Daoy (cell line): Measurements from ENCODE around the gene ARFGEF2. TPM values are rescaled to one million over a fixed set of nuclear protein-coding genes. Genes with fewer than 3 reads are reported as not detected.
"Not testable (repeated sequence)": the region's sequence is repeated elsewhere in the genome, so short reads cannot be mapped to it uniquely, and the experiment has no call there.

ENCODE experiments used
- DNase-seq: peaks from one replicate; pipeline ENCODE4 v3.0.0-alpha.2; 2015; ENCODE audit warnings: low read depth
- total RNA-seq: library from RNA; depleted of rRNA; stranded (reverse); fragments of >200 nt; shearing (Covaris generic); gene quantifications from 2 replicates; pipeline ENCODE4 v1.2.3, GENCODE V29; 2014

ARFGEF2 gene
- total RNA-seq, 1 experiment from 2014 or later: 22.6 TPM

DNA sequence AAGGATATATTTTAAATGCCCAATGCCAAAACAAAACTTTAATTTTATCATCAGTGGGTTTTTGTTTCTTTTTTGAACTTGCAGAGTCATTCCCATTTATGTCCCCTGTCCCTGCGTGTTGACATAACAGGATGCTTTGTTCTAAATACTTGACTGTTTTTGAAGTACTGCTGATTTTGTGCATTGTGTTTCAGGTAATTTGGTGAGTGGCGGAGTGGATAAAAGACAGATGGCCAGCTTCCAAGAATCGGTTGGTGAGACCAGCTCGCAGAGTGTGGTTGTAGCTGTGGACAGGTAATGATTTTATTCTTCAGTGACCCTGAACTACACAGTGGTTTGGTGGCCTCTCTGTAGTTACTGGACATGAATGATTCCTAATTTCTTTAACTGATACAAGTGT lies 74.1 kb downstream of the ARFGEF2 start:
- DNase-seq: no peak

DNA sequence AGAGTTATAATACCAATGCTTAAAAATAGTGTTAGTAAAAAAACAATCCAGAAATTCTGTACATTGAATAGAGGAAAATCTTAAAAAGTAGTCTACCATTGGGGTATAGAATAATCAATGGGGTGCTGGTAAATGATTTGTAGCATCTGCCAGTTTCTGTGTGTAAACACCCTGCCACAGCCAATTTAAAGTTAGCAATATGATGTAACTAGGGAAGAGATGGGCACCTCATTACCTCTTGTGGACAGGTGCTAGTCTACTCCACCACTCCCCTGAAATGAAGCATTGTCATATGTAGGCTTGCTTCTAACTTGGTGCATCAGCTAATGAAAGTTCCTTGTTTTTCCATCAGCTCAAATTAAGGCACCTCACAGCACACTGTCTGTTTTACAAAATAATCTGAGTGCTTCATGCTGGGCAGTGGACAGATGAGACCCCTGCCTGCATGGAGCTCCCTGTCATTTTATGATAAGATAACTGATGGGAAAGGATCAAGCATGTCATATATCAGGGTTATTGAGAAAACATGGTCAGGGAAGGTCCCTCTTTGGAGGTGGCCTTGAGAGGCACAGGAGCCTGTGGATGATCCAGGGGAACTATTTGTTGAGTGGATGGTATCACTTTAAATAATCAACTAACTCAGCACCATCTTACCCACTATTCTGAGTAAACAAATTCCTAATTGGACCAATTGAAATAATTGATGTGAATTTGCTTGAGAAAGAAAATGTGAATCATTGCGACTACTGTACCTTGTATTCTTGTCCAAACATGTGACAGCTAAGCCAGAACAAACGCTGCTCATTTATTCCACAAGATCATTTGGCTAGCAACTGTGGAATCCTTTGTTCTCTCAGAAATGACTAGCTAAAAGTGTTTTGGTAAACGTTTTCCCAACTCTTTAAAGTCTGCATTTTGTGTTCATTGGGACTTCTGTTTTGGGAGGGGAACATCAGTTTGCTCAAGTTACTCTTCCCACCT lies 78.7 kb downstream of the ARFGEF2 start:
- DNase-seq: no peak

DNA sequence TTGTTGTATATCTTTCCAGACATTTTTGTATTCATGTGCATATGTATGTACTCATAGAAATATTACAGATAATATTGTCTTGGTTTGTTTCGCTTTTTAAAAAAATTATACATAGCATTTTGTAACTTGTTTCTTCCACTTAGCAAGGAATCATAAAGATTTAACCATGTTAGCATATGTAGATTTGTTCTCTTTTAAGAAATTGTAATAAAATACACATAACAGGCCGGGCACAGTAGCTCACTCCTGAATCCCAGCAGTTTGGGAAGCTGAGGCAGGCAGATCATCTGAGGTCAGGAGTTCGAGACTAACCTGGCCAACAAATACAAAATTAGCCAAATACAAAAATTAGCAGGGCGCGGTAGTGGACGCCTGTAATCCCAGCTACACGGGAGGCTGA lies 80.2 kb downstream of the ARFGEF2 start:
- DNase-seq: no peak

DNA sequence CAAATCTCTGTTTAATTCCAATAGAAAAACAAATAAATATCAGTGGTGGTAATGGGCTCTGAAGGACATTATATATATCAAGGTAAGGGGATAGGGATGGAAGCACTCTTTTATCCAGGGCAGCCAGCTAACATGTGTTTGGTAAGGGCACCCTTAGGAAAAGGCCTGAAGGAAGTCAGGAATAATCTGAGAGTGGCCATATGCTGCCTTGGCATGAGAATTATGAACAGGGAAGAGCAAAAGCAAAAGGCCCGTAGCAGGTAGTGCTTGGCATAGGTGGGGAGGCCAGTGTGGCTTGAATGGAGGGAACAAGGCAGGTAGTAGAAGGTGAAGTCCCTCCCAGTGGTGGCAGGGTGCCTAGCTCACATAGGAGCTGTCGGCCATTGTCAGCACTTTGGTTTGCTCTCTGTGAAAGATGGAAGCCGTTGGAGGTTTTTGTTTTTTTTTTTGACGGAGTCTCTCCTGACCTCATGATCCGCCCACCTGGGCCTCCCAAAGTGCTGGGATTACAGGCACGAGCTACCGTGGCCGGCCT lies 85.0 kb downstream of the ARFGEF2 start:
- no peak for DNase-seq

DNA sequence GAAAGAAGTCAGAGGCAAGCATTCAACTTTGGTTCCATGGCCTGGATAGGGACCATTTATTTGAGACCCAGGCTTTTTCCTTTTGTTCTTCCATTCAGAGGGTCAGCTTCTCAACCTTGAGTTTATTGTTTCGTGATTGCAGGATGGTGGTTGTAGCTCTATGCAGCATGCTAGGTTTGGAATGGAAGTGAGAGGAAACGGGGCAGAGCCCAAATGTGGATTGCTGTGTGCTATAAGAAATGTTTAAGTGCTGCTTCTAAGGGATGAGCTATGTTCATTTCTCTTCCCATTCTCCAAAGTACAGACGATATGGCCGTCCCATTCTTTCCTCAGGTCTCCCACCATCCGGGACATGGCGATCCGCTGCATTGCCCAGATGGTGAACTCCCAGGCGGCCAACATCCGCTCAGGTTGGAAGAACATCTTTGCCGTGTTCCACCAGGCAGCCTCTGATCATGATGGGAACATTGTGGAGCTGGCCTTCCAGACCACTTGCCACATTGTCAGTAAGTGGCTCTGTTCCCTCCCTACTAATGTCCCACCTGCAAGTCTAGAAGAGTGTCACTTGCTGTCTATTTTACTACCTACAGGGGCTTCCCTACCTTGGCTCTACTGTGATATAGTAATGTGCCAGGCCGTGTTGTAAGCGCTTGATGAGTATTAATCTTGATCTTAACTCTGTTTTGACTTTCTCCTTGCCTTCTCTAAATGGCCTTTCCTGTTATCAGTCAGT lies 88.6 kb downstream of the ARFGEF2 start:
- no peak for DNase-seq

DNA sequence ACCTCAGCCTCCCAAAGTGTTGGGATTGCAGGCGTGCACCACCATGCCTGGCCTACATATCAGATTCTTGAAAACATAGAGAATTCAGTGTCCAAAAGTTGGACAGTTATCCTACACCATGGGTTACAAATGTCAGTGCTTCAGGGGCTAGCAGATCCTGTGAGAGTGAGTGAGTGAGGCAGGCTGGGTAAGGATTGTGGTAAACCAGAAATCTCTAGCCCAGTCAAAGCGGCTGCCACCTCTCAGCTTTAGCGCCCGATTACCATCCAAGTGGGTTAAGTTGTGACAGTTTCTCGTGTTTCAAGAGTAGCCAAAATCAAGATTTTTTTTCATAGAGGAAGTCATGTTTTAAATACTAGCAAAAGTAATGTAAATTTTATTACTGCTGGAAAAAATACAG lies 102.7 kb downstream of the ARFGEF2 start:
- DNase-seq: no peak

DNA sequence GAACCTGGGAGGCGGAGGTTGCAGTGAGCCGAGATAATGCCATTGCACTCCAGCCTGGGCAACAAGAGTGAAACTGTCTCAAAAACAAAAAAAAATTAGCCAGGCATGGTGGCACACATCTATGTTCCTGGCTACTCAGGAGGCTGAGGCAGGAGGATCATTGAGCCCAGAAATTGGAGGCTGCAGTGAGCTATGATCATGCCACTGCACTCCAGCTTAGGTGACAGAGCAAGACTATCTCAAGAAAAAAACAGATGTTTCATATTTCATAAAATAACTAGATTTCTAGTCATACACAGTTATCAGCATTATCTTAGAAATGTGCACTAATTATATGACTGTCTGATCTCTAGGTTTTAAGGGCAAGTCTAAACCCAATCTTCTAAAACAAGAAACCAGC lies 106.7 kb downstream of the ARFGEF2 start:
- not testable (repeated sequence) for DNase-seq

DNA sequence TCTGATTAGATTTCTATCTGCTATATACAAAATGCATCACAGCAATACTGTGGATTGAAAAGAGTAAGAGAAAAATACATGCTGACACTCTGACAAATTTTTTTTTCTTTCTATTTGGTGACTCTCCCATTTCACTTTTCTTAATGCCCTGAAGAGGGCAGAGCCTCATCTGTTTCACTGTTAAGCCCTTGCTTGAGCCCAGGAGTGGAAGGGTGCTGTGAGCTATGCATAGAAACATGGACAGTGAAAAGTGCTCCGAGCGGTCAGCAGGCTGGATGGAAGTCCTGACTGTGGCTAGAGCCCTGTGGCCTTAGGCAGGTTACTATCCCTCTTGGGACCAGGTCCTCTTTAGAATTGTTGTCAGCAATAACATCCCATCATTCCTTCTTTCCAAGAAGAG lies 107.2 kb downstream of the ARFGEF2 start:
- DNase-seq: no peak

DNA sequence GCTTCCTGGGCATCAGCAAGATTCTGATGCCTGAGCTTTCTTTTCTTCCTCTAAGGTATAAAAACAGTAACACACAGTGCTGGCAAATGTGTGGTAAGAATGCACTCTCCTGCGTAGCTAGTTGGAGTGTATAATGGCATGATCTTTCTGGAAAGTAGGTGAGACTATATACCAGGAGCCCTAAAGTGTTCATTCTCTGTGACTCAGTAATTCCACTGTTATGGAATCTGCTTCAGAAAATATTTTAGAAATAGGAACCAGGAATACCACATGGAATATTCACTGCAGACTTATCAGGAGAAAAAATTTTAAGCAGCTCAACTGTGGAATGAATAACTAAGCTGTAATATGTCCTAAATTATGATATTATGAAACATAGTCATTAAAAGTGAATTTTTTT lies 107.7 kb downstream of the ARFGEF2 start:
- DNase-seq: no peak

DNA sequence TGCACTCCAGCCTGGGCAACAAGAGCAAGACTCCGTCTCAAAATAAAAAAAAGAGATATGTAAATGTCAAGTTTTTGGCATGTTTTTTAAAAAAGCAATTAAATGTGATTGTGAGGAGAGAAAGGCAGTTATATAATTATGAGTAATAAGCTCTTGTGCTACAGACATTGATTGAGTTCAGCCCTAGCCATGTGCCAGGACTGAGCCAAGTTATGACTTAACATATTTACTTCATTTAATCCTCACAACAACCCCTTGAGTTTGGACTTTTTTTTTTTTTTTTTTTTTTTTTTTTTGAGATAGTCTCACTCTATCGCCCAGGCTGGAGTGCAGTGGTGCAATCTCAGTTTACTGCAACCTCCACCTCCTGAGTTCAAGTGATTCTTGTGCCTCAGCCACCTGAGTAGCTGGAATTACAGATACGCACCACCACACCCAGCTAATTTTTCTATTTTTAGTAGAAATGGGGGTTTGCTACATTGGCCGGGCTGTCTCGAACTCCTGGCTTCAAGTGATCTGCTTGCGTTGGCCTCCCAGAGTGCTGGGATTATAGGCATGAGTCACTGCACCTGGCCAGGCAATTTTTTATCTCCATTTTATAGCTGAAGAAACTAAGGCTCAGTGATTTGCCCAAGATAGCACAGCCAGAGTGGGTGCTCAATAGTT lies 109.6 kb downstream of the ARFGEF2 start:
- no peak for DNase-seq

DNA sequence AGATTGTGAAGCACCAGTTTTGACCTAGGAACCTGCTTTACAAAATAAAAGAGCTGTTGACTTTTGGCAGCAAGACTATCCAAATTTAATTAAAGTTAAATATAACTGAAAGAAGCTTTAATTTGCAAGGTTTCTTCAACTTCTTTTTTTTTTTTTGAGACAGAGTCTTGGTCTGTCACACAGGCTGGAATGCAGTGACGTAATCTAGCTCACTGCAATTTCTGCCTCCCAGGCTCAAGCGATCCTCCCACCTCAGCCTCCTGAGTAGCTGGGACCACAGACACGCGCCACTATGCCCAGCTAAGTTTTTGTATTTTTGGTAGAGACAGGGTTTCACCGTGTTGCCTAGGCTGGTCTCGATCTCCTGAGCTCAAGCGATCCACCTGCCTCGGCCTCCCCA lies 110.9 kb downstream of the ARFGEF2 start:
- no peak for DNase-seq

DNA sequence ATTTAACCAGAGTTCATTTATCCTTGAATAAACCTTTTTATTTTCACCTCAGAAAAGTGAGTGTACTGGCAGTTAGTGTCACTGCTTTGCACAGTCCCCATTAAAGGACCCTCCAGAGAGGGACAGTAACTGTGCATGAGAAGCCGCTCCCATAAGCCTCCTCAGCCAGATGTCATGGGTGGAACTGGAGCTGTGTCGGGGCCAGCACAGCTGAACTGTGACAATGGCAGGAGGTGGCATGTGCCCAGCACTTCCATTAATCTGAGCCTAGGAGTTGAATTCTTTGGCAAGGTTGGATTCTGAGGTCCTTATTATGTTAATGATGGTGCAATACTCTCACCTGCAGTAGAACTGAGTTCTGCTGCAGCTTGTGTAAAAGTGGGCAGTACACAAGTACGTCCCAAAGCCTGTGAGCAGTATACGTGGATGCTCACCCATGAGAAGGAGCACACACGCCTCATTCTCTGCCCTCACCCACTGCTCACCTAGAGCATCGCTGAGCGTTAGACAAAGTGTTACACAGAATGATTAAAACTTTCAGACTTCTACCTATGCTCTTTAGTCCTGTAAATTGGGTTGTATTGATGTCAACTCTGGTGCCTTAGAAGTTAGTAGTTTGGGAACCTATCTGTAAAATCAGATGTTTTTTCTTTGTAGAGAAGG lies 112.7 kb downstream of the ARFGEF2 start:
- DNase-seq: no peak

DNA sequence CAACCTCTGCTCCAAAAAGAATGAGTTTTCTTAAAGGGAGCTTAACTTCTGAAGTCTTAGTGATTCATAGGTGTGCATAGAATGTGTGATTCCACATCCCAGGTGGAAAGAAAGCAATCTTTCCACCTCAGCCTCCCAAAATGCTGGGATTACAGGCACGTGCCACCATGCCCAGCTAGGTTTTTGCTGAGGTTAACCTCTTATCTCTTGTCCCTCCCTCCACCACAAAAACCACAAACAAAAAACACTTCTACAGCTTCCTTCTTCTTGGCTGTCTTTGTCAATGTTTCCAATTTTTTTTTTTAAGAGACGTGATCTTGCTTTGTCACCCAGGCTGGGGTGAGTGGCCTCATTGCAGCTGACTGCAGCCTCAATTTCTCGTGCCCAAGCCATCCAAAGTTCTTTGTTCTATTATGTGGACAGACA lies 116.5 kb downstream of the ARFGEF2 start:
- DNase-seq: no peak

DNA sequence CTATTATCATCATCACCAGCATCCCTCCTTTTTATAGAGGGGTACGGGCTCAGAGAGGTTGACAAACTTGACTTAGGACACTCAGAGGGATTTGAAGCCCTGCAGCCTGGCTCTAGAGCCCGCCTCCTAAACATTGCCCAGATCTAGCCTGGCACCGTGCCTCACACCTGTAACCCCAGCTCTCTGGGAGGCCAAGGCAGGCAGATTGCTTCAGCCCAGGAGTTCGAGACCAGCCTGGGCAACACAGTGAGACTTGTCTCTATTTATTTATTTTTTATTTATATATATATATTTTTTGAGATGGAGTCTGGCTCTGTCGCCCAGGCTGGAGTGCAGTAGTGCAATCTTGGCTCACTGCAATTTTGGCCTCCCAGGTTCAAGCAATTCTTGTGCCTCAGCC lies 118.3 kb downstream of the ARFGEF2 start:
- no peak for DNase-seq

DNA sequence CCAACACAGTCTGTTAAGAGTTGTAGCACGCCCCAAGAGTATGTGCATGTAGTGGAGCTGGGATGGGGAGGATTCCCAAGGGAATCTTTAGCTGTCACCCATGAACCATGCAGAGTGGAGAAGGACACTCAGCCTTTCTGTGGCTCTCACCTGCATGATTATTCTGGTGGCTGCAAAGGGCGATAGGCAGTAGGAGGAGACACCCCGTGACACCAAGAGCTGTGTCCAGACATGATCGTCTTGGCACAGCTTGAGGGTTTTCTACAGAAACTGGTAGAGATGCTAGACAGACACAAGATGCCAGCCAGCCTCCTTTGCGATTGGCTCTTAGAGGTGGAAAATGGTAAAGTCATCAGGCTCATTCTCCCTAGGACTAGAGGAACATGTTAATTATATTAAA lies 121.5 kb downstream of the ARFGEF2 start:
- DNase-seq: no peak

DNA sequence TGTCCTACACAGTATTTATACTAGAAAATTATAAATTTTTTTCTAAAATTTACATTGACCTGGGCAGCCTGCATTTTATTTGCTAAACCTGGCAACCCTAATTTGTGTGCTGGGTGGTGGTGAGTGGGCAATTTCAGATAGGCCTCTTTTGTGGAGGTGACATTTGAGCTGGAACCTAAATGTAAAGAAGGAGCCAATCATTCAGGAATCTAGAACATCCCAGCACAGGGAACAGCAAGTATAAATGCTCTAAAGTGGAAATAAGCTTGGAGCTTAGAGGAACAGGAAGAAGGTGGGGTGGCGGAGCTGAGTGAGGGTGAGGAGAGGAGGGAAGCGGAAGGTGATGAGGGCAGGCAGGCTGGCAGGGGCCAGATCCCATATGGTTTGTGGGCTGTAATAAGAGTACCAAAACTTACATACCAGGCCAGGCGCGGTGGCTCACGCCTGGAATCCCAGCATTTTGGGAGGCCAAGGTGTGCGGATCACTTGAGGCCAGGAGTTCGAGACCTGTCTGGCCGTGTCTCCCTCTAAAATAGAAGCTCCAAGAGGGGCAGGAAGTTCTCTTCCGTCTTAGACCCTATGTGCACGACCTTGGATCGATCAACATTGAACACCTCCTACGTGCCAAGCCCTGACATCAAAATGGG lies 124.1 kb downstream of the ARFGEF2 start:
- peak; percentile 41 for DNase-seq

DNA sequence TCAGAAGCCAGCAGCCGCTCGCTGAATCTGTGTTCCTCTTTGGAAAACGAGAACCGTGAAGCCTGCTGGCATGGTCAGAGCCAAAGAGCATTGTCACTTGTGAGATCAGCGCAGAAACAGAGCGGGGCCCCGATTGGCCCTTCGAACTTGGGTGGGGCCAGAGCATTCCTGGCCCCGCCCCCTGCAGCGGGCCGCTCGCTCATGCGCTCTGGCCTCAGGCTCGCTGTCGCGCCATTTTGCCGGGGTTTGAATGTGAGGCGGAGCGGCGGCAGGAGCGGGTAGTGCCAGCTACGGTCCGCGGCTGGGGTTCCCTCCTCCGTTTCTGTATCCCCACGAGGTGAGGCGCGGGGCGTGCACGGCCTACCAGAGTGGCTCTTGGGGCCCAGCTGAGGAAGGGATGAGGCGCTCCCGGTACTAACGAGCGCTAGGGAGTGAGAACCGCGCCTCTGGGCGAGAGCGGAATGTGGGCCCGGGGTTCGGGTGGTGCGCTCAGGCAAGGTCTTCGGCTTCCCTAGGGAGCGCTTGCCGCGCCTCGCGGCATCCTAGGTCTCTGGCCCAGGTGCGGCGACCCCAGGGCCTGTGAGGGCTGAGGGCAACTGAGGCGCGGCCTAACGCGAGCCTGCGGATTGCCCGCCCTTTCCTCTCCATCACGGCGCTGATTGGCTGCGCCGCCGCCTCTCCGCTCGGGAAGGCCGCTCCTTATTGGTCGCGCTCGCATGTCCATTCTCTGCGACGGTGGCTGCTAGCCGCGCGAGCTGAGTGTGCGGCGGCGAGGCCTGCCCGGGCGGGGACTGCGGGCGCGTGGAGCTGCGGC lies 124.8 kb downstream of the ARFGEF2 start, which contains the start of gene CSE1L:
Gene CSE1L, plus strand, starts transcription at position 226 of the 814 bp plus-strand sequence. CDS start 12,152 bp downstream, outside the sequence.
- peak; percentile 97 for DNase-seq

DNA sequence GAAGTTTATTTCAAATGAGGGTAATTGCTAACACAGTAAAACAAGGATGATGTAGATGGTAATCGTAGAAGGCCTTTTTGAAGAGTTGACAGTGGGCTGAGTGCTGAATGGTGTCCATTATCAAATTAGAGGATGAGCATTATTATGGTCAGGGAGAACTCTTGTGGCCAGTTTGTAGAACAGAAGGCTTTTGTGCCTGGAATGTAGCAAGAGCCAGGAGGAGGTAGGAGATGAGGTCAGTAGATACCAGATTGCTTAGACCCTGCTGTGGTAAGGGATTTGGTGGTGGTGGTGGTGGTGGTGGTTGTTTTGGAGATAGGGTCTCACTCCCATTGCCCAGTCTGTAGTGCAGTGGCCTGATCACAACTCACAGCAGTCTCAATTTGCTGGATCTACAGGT lies 130.8 kb downstream of the ARFGEF2 start:
- DNase-seq: no peak

DNA sequence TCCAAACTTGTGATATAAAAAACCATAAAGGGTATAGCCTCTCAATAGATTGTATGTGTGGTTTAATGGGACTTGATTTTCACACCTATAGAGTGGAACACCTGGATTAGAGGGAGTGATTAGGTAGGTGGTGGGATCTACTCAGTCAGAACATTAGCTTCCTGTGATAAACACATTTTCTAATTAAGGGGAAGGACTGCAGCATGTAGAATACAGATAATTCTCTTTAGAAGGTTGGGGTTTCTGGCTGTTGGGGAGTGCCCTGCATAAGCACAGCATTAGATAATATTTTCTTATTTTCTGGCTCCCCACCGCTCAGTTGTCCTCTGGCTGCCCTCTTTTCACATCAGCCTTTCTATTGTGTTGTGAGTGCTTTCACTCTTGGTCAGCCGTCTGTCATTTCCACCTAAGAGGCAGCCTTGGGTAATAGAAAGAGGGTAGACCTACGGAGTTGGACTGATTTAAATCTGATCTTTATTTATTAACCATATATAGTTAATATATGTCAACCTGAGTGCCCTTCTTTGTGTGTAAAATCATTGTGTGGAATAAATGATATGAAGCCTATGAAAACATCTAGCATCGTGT lies 132.6 kb downstream of the ARFGEF2 start:
- DNase-seq: no peak

DNA sequence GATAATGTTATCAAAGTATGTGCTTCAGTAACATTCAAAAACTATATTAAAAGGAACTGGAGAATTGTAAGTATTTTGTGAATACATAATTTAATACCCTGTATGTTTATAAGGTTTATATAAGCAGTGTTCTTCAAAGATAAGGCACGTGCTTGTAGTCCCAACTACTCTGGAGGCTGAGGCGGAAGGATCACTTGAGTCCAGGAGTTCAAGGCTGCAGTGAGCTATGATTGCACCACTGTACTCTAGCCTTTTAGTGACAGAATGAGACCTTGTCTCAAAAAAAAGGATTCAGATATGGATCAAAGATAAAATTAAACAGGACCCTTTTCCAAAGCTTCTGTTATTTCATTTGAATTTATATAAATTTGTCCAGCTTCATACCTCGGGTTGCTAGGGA lies 141.8 kb downstream of the ARFGEF2 start:
- DNase-seq: no peak
